K562 (cell line): Measurements from ENCODE around the gene FAM111B. TPM values are rescaled to one million over a fixed set of nuclear protein-coding genes. Genes with fewer than 3 reads are reported as not detected.

ENCODE experiments used
- BCOR ChIP-seq: fragments of 450-650 bp; IDR thresholded peaks from 2 replicates; pipeline ENCODE4 v1.6.1; 2016
- CBX2 ChIP-seq: fragments of 200-600 bp; sonication (generic); IDR thresholded peaks from one replicate; pipeline ENCODE4 v1.6.1; 2012; ENCODE audit warnings: mild to moderate bottlenecking, low read length, inconsistent platforms; ENCODE audit not compliant: insufficient read depth, poor library complexity, severe bottlenecking
- CHD4 ChIP-seq: fragments of 200-600 bp; sonication (generic); IDR thresholded peaks from 3 replicates; pipeline ENCODE4 v1.6.1; 2012; ENCODE audit warnings: low read depth, mild to moderate bottlenecking, mixed read lengths, low read length, inconsistent platforms; ENCODE audit not compliant: insufficient read depth, insufficient replicate concordance, poor library complexity, severe bottlenecking
- CSDE1 ChIP-seq, 2 experiments: fragments of 450-650 bp; IDR thresholded peaks; 2 replicates each; pipeline ENCODE4 v1.6.1; 2016; ENCODE audit warnings: mild to moderate bottlenecking in 1 of 2
- FOXA1 ChIP-seq: fragments of 450-650 bp; IDR thresholded peaks from 2 replicates; pipeline ENCODE4 v1.6.1; 2016; ENCODE audit warnings: mild to moderate bottlenecking, borderline replicate concordance
- HNRNPL ChIP-seq: fragments of 200-400 bp; formaldehyde crosslinking; IDR thresholded peaks from 2 replicates; pipeline ENCODE4 v1.6.1; 2017; ENCODE audit warnings: low read depth, mild to moderate bottlenecking, low read length
- LCOR ChIP-seq: sonication (generic); formaldehyde crosslinking; IDR thresholded peaks from 2 replicates; pipeline ENCODE4 v1.8.0; 2022; ENCODE audit warnings: mild to moderate bottlenecking, missing genetic modification reagents
- PRMT5 ChIP-seq: sonication (generic); formaldehyde crosslinking; IDR thresholded peaks from 2 replicates; pipeline ENCODE4 v1.5.0; 2020; ENCODE audit warnings: missing genetic modification reagents
- SP2 ChIP-seq: IDR thresholded peaks from 2 replicates; pipeline ENCODE4 v1.6.1; 2011; ENCODE audit warnings: mild to moderate bottlenecking, low read depth, low read length, moderate library complexity; ENCODE audit not compliant: poor library complexity, severe bottlenecking; ENCODE audit errors: extremely low read depth
- TCF7L2 ChIP-seq: fragments of 150-350 bp; IDR thresholded peaks from 2 replicates; pipeline ENCODE4 v1.6.1; 2016; ENCODE audit warnings: low read depth, mild to moderate bottlenecking, low read length, moderate library complexity
- ZNF232 ChIP-seq: sonication (generic); formaldehyde crosslinking; IDR thresholded peaks from 2 replicates; pipeline ENCODE4 v1.8.0; 2022; ENCODE audit warnings: mild to moderate bottlenecking, missing genetic modification reagents
- ZNF408 ChIP-seq: fragments of 250-450 bp; sonication (Bioruptor Pico); IDR thresholded peaks from 2 replicates; pipeline ENCODE4 v1.4.0; 2020; ENCODE audit warnings: low read depth, mild to moderate bottlenecking, moderate library complexity
- polyA plus RNA-seq, 8 experiments: library from polyadenylated mRNA; depleted of rRNA in 4 of 8; stranded (reverse) in 5 of 8; unstranded in 3 of 8; fragments of >200 nt; fragmentation: Nextera tagmentation in 2 of 8; fragmentation: Illumina TruSeq in 1 of 8; extraction: Ambion mirVana in 2 of 8; extraction: Trizol in 1 of 8; gene quantifications; 2 replicates each; pipeline versions ENCODE4 v1.2.1 to v1.2.3, GENCODE V29; 2011 to 2014; ENCODE audit warnings: inconsistent platforms in 1 of 8, missing spikeins in 1 of 8
- total RNA-seq, 7 experiments: library from RNA; depleted of rRNA in 6 of 7; stranded (reverse); fragments of >200 nt in 6 of 7; fragmentation: Illumina TruSeq in 2 of 7; extraction: Trizol in 2 of 7; gene quantifications; 2 replicates each; pipeline versions ENCODE4 v1.2.1 to v1.2.3, GENCODE V29; 2011 to 2021; ENCODE audit warnings: low replicate concordance in 1 of 7
- TF ChIP-seq, protein P1 (sequence below): sonication (generic); IDR thresholded peaks from 2 replicates; pipeline ENCODE4 v1.6.1; 2016
- TF ChIP-seq, protein P2 (sequence below): fragments of 250-450 bp; sonication (Bioruptor Pico); IDR thresholded peaks from 2 replicates; pipeline ENCODE4 v1.8.0; 2022; ENCODE audit warnings: moderate library complexity, mild to moderate bottlenecking, inconsistent platforms
- TF ChIP-seq, protein P3 (sequence below): fragments of 200-600 bp; sonication (generic); IDR thresholded peaks from one replicate; pipeline ENCODE4 v1.6.1; 2012; ENCODE audit warnings: mild to moderate bottlenecking, low read depth, low read length, inconsistent platforms

FAM111B gene
- total and polyA plus RNA-seq, 9 of the 15 experiments (the other 6 are each of a cell fraction or from before 2014, with no cell fraction given), result 0.01 to 0.33 (median 0.06) TPM; not detected in 5

GRCh38 chr11:59171508-59172322 lies 64.7 kb downstream of the FAM111B start, which contains the start of gene DTX4 (continued):
- TF ChIP-seq, protein P1, sequence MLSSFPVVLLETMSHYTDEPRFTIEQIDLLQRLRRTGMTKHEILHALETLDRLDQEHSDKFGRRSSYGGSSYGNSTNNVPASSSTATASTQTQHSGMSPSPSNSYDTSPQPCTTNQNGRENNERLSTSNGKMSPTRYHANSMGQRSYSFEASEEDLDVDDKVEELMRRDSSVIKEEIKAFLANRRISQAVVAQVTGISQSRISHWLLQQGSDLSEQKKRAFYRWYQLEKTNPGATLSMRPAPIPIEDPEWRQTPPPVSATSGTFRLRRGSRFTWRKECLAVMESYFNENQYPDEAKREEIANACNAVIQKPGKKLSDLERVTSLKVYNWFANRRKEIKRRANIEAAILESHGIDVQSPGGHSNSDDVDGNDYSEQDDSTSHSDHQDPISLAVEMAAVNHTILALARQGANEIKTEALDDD, result no peak
- TF ChIP-seq ZNF408 (no peak), CBX2 (no peak), BCOR (peak; percentile 36; the same call in 1 of the 2 replicates), CHD4 (no peak), HNRNPL (no peak), SP2 (no peak), TCF7L2 (no peak), ZNF232 (CRISPR knock-in tag) (no peak), LCOR (CRISPR knock-in tag) (no peak; the same call in 1 of the 2 replicates), PRMT5 (CRISPR knock-in tag) (no peak), CSDE1 (IDR thresholded peaks at IDR 0.05) (no peak), FOXA1 (no peak)
- TF ChIP-seq, protein P2, sequence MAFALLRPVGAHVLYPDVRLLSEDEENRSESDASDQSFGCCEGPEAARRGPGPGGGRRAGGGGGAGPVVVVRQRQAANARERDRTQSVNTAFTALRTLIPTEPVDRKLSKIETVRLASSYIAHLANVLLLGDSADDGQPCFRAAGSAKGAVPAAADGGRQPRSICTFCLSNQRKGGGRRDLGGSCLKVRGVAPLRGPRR, result no peak
- TF ChIP-seq, protein P3, sequence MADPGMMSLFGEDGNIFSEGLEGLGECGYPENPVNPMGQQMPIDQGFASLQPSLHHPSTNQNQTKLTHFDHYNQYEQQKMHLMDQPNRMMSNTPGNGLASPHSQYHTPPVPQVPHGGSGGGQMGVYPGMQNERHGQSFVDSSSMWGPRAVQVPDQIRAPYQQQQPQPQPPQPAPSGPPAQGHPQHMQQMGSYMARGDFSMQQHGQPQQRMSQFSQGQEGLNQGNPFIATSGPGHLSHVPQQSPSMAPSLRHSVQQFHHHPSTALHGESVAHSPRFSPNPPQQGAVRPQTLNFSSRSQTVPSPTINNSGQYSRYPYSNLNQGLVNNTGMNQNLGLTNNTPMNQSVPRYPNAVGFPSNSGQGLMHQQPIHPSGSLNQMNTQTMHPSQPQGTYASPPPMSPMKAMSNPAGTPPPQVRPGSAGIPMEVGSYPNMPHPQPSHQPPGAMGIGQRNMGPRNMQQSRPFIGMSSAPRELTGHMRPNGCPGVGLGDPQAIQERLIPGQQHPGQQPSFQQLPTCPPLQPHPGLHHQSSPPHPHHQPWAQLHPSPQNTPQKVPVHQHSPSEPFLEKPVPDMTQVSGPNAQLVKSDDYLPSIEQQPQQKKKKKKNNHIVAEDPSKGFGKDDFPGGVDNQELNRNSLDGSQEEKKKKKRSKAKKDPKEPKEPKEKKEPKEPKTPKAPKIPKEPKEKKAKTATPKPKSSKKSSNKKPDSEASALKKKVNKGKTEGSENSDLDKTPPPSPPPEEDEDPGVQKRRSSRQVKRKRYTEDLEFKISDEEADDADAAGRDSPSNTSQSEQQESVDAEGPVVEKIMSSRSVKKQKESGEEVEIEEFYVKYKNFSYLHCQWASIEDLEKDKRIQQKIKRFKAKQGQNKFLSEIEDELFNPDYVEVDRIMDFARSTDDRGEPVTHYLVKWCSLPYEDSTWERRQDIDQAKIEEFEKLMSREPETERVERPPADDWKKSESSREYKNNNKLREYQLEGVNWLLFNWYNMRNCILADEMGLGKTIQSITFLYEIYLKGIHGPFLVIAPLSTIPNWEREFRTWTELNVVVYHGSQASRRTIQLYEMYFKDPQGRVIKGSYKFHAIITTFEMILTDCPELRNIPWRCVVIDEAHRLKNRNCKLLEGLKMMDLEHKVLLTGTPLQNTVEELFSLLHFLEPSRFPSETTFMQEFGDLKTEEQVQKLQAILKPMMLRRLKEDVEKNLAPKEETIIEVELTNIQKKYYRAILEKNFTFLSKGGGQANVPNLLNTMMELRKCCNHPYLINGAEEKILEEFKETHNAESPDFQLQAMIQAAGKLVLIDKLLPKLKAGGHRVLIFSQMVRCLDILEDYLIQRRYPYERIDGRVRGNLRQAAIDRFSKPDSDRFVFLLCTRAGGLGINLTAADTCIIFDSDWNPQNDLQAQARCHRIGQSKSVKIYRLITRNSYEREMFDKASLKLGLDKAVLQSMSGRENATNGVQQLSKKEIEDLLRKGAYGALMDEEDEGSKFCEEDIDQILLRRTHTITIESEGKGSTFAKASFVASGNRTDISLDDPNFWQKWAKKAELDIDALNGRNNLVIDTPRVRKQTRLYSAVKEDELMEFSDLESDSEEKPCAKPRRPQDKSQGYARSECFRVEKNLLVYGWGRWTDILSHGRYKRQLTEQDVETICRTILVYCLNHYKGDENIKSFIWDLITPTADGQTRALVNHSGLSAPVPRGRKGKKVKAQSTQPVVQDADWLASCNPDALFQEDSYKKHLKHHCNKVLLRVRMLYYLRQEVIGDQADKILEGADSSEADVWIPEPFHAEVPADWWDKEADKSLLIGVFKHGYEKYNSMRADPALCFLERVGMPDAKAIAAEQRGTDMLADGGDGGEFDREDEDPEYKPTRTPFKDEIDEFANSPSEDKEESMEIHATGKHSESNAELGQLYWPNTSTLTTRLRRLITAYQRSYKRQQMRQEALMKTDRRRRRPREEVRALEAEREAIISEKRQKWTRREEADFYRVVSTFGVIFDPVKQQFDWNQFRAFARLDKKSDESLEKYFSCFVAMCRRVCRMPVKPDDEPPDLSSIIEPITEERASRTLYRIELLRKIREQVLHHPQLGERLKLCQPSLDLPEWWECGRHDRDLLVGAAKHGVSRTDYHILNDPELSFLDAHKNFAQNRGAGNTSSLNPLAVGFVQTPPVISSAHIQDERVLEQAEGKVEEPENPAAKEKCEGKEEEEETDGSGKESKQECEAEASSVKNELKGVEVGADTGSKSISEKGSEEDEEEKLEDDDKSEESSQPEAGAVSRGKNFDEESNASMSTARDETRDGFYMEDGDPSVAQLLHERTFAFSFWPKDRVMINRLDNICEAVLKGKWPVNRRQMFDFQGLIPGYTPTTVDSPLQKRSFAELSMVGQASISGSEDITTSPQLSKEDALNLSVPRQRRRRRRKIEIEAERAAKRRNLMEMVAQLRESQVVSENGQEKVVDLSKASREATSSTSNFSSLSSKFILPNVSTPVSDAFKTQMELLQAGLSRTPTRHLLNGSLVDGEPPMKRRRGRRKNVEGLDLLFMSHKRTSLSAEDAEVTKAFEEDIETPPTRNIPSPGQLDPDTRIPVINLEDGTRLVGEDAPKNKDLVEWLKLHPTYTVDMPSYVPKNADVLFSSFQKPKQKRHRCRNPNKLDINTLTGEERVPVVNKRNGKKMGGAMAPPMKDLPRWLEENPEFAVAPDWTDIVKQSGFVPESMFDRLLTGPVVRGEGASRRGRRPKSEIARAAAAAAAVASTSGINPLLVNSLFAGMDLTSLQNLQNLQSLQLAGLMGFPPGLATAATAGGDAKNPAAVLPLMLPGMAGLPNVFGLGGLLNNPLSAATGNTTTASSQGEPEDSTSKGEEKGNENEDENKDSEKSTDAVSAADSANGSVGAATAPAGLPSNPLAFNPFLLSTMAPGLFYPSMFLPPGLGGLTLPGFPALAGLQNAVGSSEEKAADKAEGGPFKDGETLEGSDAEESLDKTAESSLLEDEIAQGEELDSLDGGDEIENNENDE, result no peak
